Esophagus squamous epithelium (tissue), 4 donors: Measurements from ENCODE around the gene DENND5B.

Source experiments
- CTCF ChIP-seq, 6 experiments: fragments of 450-650 bp in 4 of 6; fragments of 200-600 bp in 2 of 6; sonication (generic) in 2 of 6; IDR thresholded peaks; one replicate each; pipeline ENCODE4 v1.5.1; 2016 to 2019; ENCODE audit warnings: antibody characterized with exemption in 6 of 6, mild to moderate bottlenecking in 4 of 6, moderate library complexity in 4 of 6
- POLR2A ChIP-seq, 4 donors: fragments of 450-650 bp; IDR thresholded peaks; one replicate each; pipeline ENCODE4 v1.6.1; 2017; ENCODE audit warnings: antibody characterized with exemption in 4 of 4, mild to moderate bottlenecking in 4 of 4, moderate library complexity in 3 of 4

- TF ChIP-seq CTCF (IDR thresholded peaks at IDR 0.05), result no peak
- no peak for TF ChIP-seq POLR2A (IDR thresholded peaks at IDR 0.05)
Measured at GRCh38 chr12:31444736-31445135, 146.2 kb downstream of the DENND5B start.
